ENCODE results near the gene KRTAP10-3. TPM values are rescaled to one million over a fixed set of nuclear protein-coding genes. Genes with fewer than 3 reads are reported as not detected.

The KRTAP10-3 gene
- total and polyA plus RNA-seq, 9 of the 15 experiments (the other 6 are each of a cell fraction or from before 2014, with no cell fraction given): not detected

- no peaks in the 10 kb centered on the region for H3K9me3 ChIP-seq (replicated peaks; ENCODE audit: control insufficient read depth, insufficient read depth, low read depth, low read length)
- no peak overlapping the region for H3K4me3 ChIP-seq
- intact Hi-C loops (cut with micrococcal nuclease): no loop called here
- H3K27ac ChIP-seq (ENCODE audit: extremely low read depth, low read depth, low read length): no peak overlapping the region
- WGBS (ENCODE audit: insufficient coverage, low coverage, missing lambda C conversion rate): 4% methylated on average over 28 of the region's 30 CpGs
- H3K9ac ChIP-seq (ENCODE audit: insufficient read depth in 1 of 2, low read depth in 2 of 2, low read length in 2 of 2): no peak overlapping the region
- ChIA-PET CTCF (ENCODE audit: low intra/inter-chr PET ratio) (no interaction called here), POLR2A (interaction anchor here (0.6 to 0.7 kb wide), 4 partner anchors 22 to 339 kb away, joined by 3 read pairs; no protein-coding TSS in a partner anchor)
- no peaks in the 10 kb centered on the region for H3K36me3 ChIP-seq (ENCODE audit: control insufficient read depth, insufficient read depth, low read length)
- no peak for ATAC-seq
- H3K4me2 ChIP-seq (ENCODE audit: insufficient read depth, low read length): no peak overlapping the region
- no peaks in the 10 kb centered on the region for H3K79me2 ChIP-seq (ENCODE audit: control insufficient read depth, insufficient read depth, low read length)
- 0 out of 2 replicates have a peak, but pooled peaks cover 2% of the 10 kb centered on the region for H4K20me1 ChIP-seq (replicated peaks; ENCODE audit: control insufficient read depth, insufficient read depth, low read length)
- no peaks in the 10 kb centered on the region for H3K9me1 ChIP-seq (ENCODE audit: control insufficient read depth, insufficient read depth, low read length)
- H3K4me1 ChIP-seq (replicated peaks in 1 of 2; ENCODE audit: control insufficient read depth in 2 of 2, insufficient read depth in 2 of 2, low read length in 2 of 2): no peaks in the 10 kb centered on the region; a peak in 1 of 5 replicates
- no TSS peak for BruUV-seq (replicated peaks)
- no peak for FAIRE-seq
- TF ChIP-seq MTA3 (IDR thresholded peaks at IDR 0.05; ENCODE audit: borderline replicate concordance) (no peak), ZNF174 (CRISPR knock-in tag; IDR thresholded peaks at IDR 0.05) (no peak), RUNX1 (IDR thresholded peaks at IDR 0.05; ENCODE audit: low read depth) (no peak), ZNF384 (IDR thresholded peaks at IDR 0.05; ENCODE audit: low read depth, low read length) (no peak), CBX1 (IDR thresholded peaks at IDR 0.05; ENCODE audit: low read depth) (no peak), XRCC4 (IDR thresholded peaks at IDR 0.05; ENCODE audit: extremely low read depth, insufficient read depth, insufficient read length) (no peak), UBTF (IDR thresholded peaks at IDR 0.05; ENCODE audit: borderline replicate concordance in 1 of 2, low read depth in 2 of 2, low read length in 2 of 2) (no peak), E2F1 (CRISPR knock-in tag; IDR thresholded peaks at IDR 0.05) (no peak), KLF10 (CRISPR knock-in tag; IDR thresholded peaks at IDR 0.05) (no peak)
- in situ Hi-C loops (cut with MboI): no loop called here
- H3K27me3 ChIP-seq (ENCODE audit: control insufficient read depth in 2 of 2, insufficient read depth in 2 of 2, low read length in 2 of 2): peaks cover 39 to 51% of the 10 kb centered on the region in 2 experiments
- no peak for DNase-seq (ENCODE audit: extremely low read depth in 1 of 4, low spot score in 3 of 4)
- no peak overlapping the region for H2AFZ ChIP-seq (ENCODE audit: low read depth, low read length)
Observed at GRCh38 chr21:44557491-44558328, 885 bp downstream of the KRTAP10-3 start.
